HepG2 (cell line): ENCODE data around the gene TTC39B. TPM values are rescaled to one million over a fixed set of nuclear protein-coding genes. Genes with fewer than 3 reads are reported as not detected.

ENCODE experiments used
- ELF1 ChIP-seq: sonication (generic); formaldehyde crosslinking; IDR thresholded peaks from 2 replicates; pipeline ENCODE4 v1.4.0; 2020; ENCODE audit warnings: missing genetic modification reagents
- HMG20B ChIP-seq: conservative IDR thresholded peaks from 2 replicates; pipeline ENCODE4 v1.6.1; 2016; ENCODE audit warnings: missing genetic modification reagents, missing compliant biosample characterization
- HNRNPLL ChIP-seq: fragments of 200-400 bp; formaldehyde crosslinking; IDR thresholded peaks from 2 replicates; pipeline ENCODE4 v1.6.1; 2017; ENCODE audit warnings: mild to moderate bottlenecking, low read depth, low read length; ENCODE audit not compliant: poor library complexity, severe bottlenecking
- IKZF4 ChIP-seq: sonication (generic); formaldehyde crosslinking; IDR thresholded peaks from 2 replicates; pipeline ENCODE4 v1.5.1; 2020; ENCODE audit warnings: borderline replicate concordance, mild to moderate bottlenecking, low read depth, missing genetic modification reagents; ENCODE audit errors: not compliant biosample characterization
- NFAT5 ChIP-seq: sonication (generic); formaldehyde crosslinking; IDR thresholded peaks from 2 replicates; pipeline ENCODE4 v1.4.0; 2020; ENCODE audit warnings: missing genetic modification reagents
- PBX3 ChIP-seq: sonication (generic); formaldehyde crosslinking; IDR thresholded peaks from 2 replicates; pipeline ENCODE4 v1.8.1; 2023; ENCODE audit warnings: missing genetic modification reagents, inconsistent platforms, borderline replicate concordance
- SMAD3 ChIP-seq: sonication (generic); formaldehyde crosslinking; IDR thresholded peaks from 2 replicates; pipeline ENCODE4 v1.4.0; 2020; ENCODE audit warnings: missing genetic modification reagents
- ZBTB1 ChIP-seq: sonication (generic); formaldehyde crosslinking; IDR thresholded peaks from 2 replicates; pipeline ENCODE4 v1.4.0; 2020; ENCODE audit warnings: missing genetic modification reagents, borderline replicate concordance
- ZNF414 ChIP-seq: sonication (generic); formaldehyde crosslinking; IDR thresholded peaks from 2 replicates; pipeline ENCODE4 v1.5.0; 2020; ENCODE audit warnings: missing genetic modification reagents
- ZNF503 ChIP-seq: sonication (generic); formaldehyde crosslinking; IDR thresholded peaks from 2 replicates; pipeline ENCODE4 v1.4.0; 2020; ENCODE audit warnings: missing genetic modification reagents
- ZNF687 ChIP-seq: sonication (generic); formaldehyde crosslinking; IDR thresholded peaks from 2 replicates; pipeline ENCODE4 v1.5.1; 2020; ENCODE audit warnings: mild to moderate bottlenecking, missing genetic modification reagents, moderate library complexity
- ZNF816 ChIP-seq: sonication (generic); formaldehyde crosslinking; IDR thresholded peaks from 2 replicates; pipeline ENCODE4 v1.8.0; 2022; ENCODE audit warnings: missing genetic modification reagents, mild to moderate bottlenecking, borderline replicate concordance
- ZSCAN9 ChIP-seq: IDR thresholded peaks from 2 replicates; pipeline ENCODE4 v1.6.1; 2016; ENCODE audit warnings: borderline replicate concordance
- polyA plus RNA-seq, 8 experiments: library from polyadenylated mRNA; depleted of rRNA in 3 of 8; stranded (reverse) in 7 of 8; unstranded in 1 of 8; fragments of >200 nt; fragmentation: Illumina TruSeq in 4 of 8; extraction: Trizol in 4 of 8; gene quantifications; 2 replicates each; pipeline versions ENCODE4 v1.2.1 to v1.2.3, GENCODE V29; 2011 to 2016; ENCODE audit warnings: low read depth in 4 of 8, missing spikeins in 1 of 8, mixed read lengths in 1 of 8; ENCODE audit not compliant: insufficient read depth in 1 of 8
- total RNA-seq, 5 experiments: library from RNA; depleted of rRNA; stranded (reverse); fragments of >200 nt; fragmentation: Illumina TruSeq; extraction: Trizol; gene quantifications; 2 replicates each; pipeline ENCODE4 v1.2.3, GENCODE V29; 2016; ENCODE audit warnings: low read depth in 1 of 5

The TTC39B gene
- total and polyA plus RNA-seq, 2 of the 13 experiments (the other 11 are each of a cell fraction or from before 2014, with no cell fraction given) = 14.3 to 19.4 TPM

- TF ChIP-seq ZNF816 (CRISPR knock-in tag) (peak; percentile 90), HNRNPLL (peak; percentile 86), ZBTB1 (no peak), SMAD3 (CRISPR knock-in tag) (no peak), NFAT5 (CRISPR knock-in tag) (0 out of 2 replicates have a peak, but pooled peaks have one; percentile 54), ZNF687 (CRISPR knock-in tag) (peak; percentile 87), PBX3 (CRISPR knock-in tag) (0 out of 2 replicates have a peak, but pooled peaks have one; percentile 80), ZSCAN9 (CRISPR knock-in tag) (no peak), ZNF503 (CRISPR knock-in tag) (peak; percentile 51; the same call in 1 of the 2 replicates), ZNF414 (no peak), IKZF4 (CRISPR knock-in tag) (no peak), ELF1 (CRISPR knock-in tag) (0 out of 2 replicates have a peak, but pooled peaks have one; percentile 23), HMG20B (CRISPR knock-in tag) (no peak)
Measured at GRCh38 chr9:15306757-15307522, at the start of gene TTC39B (continued).
